Measurements from ENCODE around the gene AKAP14. TPM values are rescaled to one million over a fixed set of nuclear protein-coding genes. Genes with fewer than 3 reads are reported as not detected.

The AKAP14 gene
- not detected in 2 replicates for total RNA-seq (2022)
- not detected for Bru-seq, nascent RNA
- percentile 2 among the genes with signal in this experiment for BruChase-seq, experiment 1, labeled RNA remaining after a 6-hour chase
- percentile 13 among the genes with signal in this experiment for BruChase-seq, experiment 2, labeled RNA remaining after a 2-hour chase
- long read RNA-seq, result 0 reads

GRCh38 chrX:119895843-119896326 is at the start of gene AKAP14:
Gene AKAP14, plus strand, starts transcription at chrX:119895893. Its CDS starts 7,331 bp downstream, at chrX:119903224.
- CTCF ChIA-PET, result no interaction called here
- DNase-seq, result no peak
- no peak for TF ChIP-seq CTCF (IDR thresholded peaks at IDR 0.05; ENCODE audit: unreplicated experiment)
- Mint-ChIP-seq H3K4me1 (ENCODE audit: low read depth, unreplicated experiment) (peaks cover 7% of the 10 kb centered on the region), H3K36me3 (ENCODE audit: insufficient read depth, unreplicated experiment) (no peaks in the 10 kb centered on the region), H3K27me3 (ENCODE audit: unreplicated experiment) (no peaks in the 10 kb centered on the region), H3K27ac (ENCODE audit: unreplicated experiment) (no peak within 1 kb of the TSS), H3K9me3 (ENCODE audit: low read depth, unreplicated experiment) (no peaks in the 10 kb centered on the region), H3K4me3 (ENCODE audit: low read depth, unreplicated experiment) (no peak within 1 kb of the TSS)
- intact Hi-C loops (cut with micrococcal nuclease; ENCODE audit: unreplicated experiment), result no loop called here
- no TSS peak for BruUV-seq (replicated peaks)

- H3K4me3 Mint-ChIP-seq (ENCODE audit: low read depth, unreplicated experiment), result peak within 1 kb of the TSS; percentile 84
- peak; percentile 96 for DNase-seq
- peaks cover 34% of the 10 kb centered on the region for H3K36me3 Mint-ChIP-seq (ENCODE audit: insufficient read depth, unreplicated experiment)
- no peaks in the 10 kb centered on the region for H3K9me3 Mint-ChIP-seq (ENCODE audit: low read depth, unreplicated experiment)
- H3K27me3 Mint-ChIP-seq (ENCODE audit: unreplicated experiment), result no peaks in the 10 kb centered on the region
- intact Hi-C loops (cut with micrococcal nuclease; ENCODE audit: unreplicated experiment), result no loop called here
- TF ChIP-seq CTCF (IDR thresholded peaks at IDR 0.05; ENCODE audit: unreplicated experiment), result no peak
- peak within 1 kb of the TSS; percentile 91 for H3K27ac Mint-ChIP-seq (ENCODE audit: unreplicated experiment)
- BruUV-seq (replicated peaks), result no TSS peak
- CTCF ChIA-PET, result interaction anchor here (0.8 to 1.4 kb wide), 4 partner anchors 18 to 243 kb away, joined by 3 to 6 read pairs (median 6); partner anchors contain the start of genes RNF113A and RPL39
- H3K4me1 Mint-ChIP-seq (ENCODE audit: low read depth, unreplicated experiment), result peaks cover 9% of the 10 kb centered on the region
These were observed 43.0 kb upstream of the AKAP14 start, which contains the start of gene UPF3B for GRCh38 chrX:119852382-119853353. Gene UPF3B, minus strand, starts transcription at chrX:119852963. Its CDS starts 35 bp downstream, at chrX:119852928.

GRCh38 chrX:119853444-119853843 is 42.2 kb upstream of the AKAP14 start:
- Mint-ChIP-seq H3K4me1 (ENCODE audit: low read depth, unreplicated experiment) (peaks cover 9% of the 10 kb centered on the region), H3K27me3 (ENCODE audit: unreplicated experiment) (no peaks in the 10 kb centered on the region), H3K36me3 (ENCODE audit: insufficient read depth, unreplicated experiment) (peaks cover 34% of the 10 kb centered on the region), H3K4me3 (ENCODE audit: low read depth, unreplicated experiment) (peak overlapping the region; percentile 84), H3K9me3 (ENCODE audit: low read depth, unreplicated experiment) (no peaks in the 10 kb centered on the region), H3K27ac (ENCODE audit: unreplicated experiment) (peak overlapping the region; percentile 91)
- CTCF ChIA-PET, result interaction anchor here (0.8 to 1.4 kb wide), 4 partner anchors 17 to 244 kb away, joined by 3 to 6 read pairs (median 6); partner anchors contain the start of genes RNF113A and RPL39
- DNase-seq, result no peak
- intact Hi-C loops (cut with micrococcal nuclease; ENCODE audit: unreplicated experiment), result no loop called here
- TF ChIP-seq CTCF (IDR thresholded peaks at IDR 0.05; ENCODE audit: unreplicated experiment), result no peak
- no TSS peak for BruUV-seq (replicated peaks)

GRCh38 chrX:119870626-119871131 is 25.0 kb upstream of the AKAP14 start:
- intact Hi-C loops (cut with micrococcal nuclease; ENCODE audit: unreplicated experiment), result no loop called here
- Mint-ChIP-seq H3K27me3 (ENCODE audit: unreplicated experiment) (no peaks in the 10 kb centered on the region), H3K9me3 (ENCODE audit: low read depth, unreplicated experiment) (no peaks in the 10 kb centered on the region), H3K4me1 (ENCODE audit: low read depth, unreplicated experiment) (peaks cover 8% of the 10 kb centered on the region), H3K27ac (ENCODE audit: unreplicated experiment) (peak overlapping the region; percentile 89), H3K36me3 (ENCODE audit: insufficient read depth, unreplicated experiment) (peaks cover 36% of the 10 kb centered on the region), H3K4me3 (ENCODE audit: low read depth, unreplicated experiment) (peak overlapping the region; percentile 93)
- no peak for TF ChIP-seq CTCF (IDR thresholded peaks at IDR 0.05; ENCODE audit: unreplicated experiment)
- BruUV-seq (replicated peaks), result no TSS peak
- DNase-seq, result no peak
- CTCF ChIA-PET, result interaction anchor here (1.3 to 1.4 kb wide), 2 partner anchors 18 to 79 kb away, joined by 3 to 5 read pairs; partner anchors contain the start of genes RPL39 and UPF3B
